Muscle of back (tissue), 11 donors: Measurements from ENCODE around the gene MT1HL1. TPM values are rescaled to one million over a fixed set of nuclear protein-coding genes. Genes with fewer than 3 reads are reported as not detected.
"Not testable (repeated sequence)": the region's sequence is repeated elsewhere in the genome, so short reads cannot be mapped to it uniquely, and the experiment has no call there.

ENCODE experiments used
- DNase-seq, 3 donors: peaks; one replicate each; pipeline versions ENCODE4 v3.0.0 to v3.0.0-alpha.2; 2013
- polyA plus RNA-seq, 10 donors: library from polyadenylated mRNA; unstranded; fragments of 120-200 nt; gene quantifications; one replicate each; pipeline ENCODE4 v1.2.1, GENCODE V29; 2013; ENCODE audit not compliant: insufficient read length in 10 of 10

MT1HL1 gene
- polyA plus RNA-seq, 10 donors, result not detected

DNA sequence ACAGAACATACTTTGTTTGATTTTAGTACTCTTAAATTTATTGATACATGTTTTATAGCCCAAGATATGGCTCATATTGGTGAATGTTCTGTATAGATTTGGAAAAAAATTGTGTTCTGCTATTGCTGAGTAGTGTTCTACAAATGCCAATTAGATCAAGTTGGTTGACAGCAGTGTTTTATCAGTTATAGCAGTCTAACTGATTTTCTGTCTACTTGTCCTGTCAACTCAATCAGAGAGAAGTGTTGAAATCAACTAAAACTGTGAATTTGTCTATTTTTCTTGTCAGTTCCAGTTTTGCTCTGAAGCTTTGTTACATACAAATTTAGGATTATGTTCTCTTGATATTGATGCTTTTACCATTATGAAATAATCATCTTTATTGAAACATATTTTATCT lies 14.7 kb upstream of the MT1HL1 start:
- DNase-seq, result no peak

DNA sequence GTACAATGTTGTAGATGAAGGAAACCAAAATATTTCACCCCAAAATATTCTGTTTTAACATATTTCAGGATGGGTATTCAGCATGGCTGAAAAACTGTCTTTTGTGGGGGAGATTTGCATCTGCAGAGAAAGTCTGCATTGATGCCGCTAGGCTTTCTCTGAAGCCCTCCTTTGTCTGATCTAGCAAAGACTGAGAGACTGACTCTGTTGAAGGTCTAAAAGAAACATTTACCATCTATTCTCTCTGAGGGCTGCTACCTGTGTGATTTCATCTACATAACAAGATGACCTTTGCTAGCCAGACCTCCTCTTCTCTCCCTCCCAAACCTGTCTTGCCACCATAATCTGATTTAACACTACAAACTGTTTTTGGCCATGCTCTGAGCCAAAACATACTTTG lies 12.4 kb upstream of the MT1HL1 start:
- no peak for DNase-seq

- DNase-seq, result no peak
Observed at GRCh38 chr1:237013608-237014007, 9.4 kb upstream of the MT1HL1 start.

GRCh38 chr1:237012788-237013383 lies 8.6 kb upstream of the MT1HL1 start:
- peak in 1 of 3 donors; percentile 6 for DNase-seq

GRCh38 chr1:237012361-237012760 lies 8.1 kb upstream of the MT1HL1 start:
- no peak for DNase-seq

DNA sequence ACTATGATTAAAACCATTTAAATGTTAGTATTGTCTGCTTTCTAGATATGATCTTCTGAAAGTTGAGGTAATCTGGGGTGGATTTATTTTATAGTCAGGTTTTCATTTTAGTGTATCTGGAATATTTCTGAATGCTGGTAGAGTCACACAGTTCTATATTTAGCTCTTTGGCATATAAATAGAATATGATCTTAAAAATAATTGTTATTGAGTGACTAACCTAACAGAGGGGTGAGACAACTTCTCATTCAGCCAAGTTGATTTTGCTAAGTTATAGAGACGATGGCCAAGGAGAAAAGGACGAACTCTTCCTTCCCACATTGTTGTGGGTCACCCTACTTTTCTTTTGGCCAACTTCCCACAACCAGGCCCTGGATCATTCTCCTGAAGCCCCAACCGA lies 7.2 kb upstream of the MT1HL1 start:
- DNase-seq, result no peak

- DNase-seq, result no peak
Observed at GRCh38 chr1:237009611-237010010, 5.4 kb upstream of the MT1HL1 start.

- DNase-seq, result no peak
Observed at GRCh38 chr1:237007147-237007881, 3.1 kb upstream of the MT1HL1 start.

DNA sequence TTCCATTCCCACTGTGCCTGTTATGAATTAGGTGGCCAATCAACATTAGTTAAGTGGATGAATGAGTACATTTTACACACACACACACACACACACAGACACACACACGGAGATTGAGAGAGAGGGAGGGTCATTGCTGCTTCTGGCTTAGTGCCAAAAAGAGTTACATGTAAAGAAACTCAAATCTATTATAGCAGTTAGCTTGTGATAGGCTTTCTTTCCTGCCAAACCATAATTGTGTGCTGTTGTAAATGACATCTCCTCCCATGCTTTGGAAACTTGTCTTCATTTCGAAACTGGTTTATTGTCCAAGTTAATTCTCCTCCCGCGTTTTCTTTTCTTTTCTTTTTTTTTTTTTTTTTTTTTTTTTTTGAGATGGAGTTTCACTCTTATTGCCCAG lies 1.4 kb upstream of the MT1HL1 start:
- no peak for DNase-seq

DNA sequence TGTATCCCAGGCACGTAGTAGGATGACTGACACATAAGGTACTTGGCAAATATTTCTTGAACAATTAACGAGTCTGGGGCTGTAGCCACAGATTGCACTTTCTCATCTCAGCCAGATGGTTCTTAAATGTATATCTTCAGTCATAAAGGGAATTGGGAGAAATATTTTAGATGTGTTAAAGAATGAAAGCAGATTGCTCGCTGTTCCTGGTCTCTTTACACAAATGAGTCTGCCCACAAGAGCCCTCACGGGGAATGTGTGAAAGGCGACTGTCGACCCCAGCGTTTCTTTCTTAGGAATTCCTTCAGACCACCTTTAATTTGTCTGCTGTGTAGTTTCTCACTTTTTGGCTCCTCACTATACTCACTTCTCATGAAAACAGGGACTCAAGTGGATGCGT lies 725 bp downstream of the MT1HL1 start:
- no peak for DNase-seq

GRCh38 chr1:237000191-237000590 lies 4.0 kb downstream of the MT1HL1 start:
- no peak for DNase-seq

- no peak for DNase-seq
Observed at GRCh38 chr1:236998546-236998945, 5.7 kb downstream of the MT1HL1 start.

- DNase-seq, result no peak
Observed at GRCh38 chr1:236997882-236998281, 6.4 kb downstream of the MT1HL1 start.

GRCh38 chr1:236997361-236997760 lies 6.9 kb downstream of the MT1HL1 start:
- DNase-seq, result no peak

- DNase-seq, result no peak
Observed at GRCh38 chr1:236994450-236994849, 9.8 kb downstream of the MT1HL1 start.

DNA sequence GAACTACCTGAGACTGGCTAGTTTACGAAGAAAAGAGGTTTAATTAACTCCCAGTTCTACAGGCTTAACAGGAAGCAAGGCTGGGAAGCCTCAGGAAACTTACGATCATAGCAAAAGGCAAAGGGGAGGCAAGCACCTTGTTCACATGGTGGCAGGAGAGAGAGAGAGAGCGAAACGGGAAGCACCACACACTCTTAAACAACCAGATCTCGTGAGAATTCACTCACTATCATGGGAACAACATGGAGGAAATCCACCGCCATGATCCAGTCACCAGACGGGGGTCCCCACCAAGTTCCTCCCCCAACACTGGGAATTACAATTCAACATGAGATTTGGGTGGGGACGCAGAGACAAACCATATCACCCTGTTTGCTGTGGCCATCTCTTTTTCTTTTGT lies 11.8 kb downstream of the MT1HL1 start:
- no peak for DNase-seq

DNA sequence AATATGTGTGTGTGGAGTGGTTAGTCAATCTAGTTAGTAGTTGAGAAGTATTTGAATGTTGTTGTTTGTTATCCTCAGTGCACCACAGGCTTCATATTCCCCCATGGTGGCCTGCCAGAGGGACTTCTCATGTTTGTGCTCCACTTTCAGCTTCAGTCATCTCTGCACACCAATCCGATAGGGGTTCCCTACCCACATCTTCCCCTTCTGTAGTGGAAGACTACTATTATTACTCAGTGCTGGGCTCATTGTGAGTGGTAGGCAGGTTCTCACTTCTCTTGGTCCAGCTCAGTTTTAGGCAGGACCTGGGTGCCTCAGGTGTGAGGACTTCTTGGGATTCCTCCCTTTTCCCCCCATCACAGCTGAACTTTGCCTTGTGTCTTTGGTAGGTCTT lies 14.2 kb downstream of the MT1HL1 start:
- no peak for DNase-seq

DNA sequence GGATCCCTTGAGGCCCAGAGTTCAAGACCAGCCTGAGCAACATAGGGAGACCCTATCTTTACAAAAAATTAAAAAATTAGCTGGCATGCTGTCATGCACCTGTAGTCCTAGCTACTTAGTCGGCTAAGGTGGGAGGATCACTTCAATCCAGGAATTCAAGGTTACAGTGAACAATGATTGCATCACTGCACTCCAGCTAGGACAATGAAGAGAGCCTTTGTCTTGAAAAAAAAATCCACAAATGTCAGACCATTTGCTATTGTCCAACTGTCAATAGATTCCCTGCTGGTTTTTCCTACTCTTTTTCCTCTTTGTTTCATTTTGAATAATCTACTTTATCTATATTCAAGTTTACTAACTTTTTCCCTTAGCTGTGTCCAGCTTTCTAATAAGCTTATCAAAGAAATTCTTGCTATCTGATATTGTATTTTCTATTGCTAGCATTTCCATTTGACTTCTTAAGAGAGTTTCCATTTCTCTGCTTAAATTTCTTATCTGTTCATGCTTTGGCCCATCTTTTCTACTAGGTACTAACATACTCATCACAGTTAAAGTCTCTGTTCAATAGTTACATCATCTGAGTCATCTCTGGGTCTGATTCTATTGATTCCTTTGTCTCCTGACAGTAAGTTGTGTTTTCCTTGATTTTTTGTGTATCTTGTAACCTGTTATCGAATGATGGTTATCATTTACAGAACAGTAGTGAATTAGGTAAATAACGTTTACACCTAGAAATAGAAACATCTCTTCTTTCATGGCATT lies 14.8 kb downstream of the MT1HL1 start:
- DNase-seq, result no peak

DNA sequence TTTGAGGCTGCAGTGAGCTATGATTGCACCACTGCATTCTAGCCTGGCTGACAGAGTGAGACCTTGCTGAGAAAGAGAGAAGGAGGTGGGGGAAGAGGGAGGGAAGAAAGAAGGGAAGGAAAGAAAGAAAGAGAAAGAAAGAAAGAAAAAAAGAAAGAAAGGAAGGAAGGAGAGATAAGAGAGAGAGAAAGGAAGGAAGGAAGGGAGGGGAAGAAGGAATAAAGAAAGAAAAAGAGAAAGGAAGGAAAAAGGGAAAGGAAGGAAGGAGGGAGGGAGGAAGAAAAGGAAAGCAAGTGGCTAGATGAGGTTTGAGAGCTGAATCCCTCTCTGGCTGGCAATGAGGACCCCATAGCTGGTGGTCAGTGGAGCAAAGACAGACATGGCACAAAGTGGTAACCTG lies 20.4 kb downstream of the MT1HL1 start:
- no peak for DNase-seq

DNA sequence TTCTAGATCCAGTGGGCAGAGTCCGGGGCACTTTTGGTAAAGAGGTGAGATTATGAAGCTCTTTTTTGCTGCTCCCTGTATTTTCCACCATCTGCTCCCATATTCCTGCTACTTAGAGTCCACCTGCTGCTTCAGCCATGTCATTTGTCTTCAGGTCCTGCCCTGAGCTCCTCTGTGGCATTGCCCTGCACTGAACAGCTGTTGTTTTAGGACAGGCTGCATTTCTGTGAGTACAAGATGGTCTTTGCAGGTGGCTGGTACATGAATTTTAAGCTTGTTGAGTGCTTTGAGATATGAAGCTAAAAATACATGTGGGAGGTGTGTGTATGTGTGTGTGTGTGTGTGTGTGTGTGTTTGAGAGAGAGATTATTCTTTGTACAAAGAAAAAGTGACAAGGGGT lies 21.9 kb downstream of the MT1HL1 start:
- DNase-seq, result no peak

DNA sequence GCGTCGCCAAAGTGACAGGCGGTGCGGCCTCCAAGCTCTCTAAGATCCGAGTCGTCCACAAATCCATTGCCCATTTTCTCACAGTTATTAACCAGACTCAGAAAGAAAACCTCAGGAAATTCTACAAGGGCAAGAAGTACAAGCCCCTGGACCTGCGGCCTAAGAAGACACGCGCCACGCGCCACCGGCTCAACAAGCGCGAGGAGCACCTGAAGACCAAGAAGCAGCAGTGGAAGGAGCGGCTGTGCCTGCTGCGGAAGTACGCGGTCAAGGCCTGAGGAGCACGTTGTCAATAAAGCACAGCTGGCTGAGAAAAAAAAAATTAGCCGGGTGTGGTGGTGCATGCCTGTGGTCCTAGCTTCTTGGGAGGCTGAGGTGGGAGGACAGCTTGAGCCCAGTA lies 22.8 kb downstream of the MT1HL1 start:
- DNase-seq, result not testable (repeated sequence)

GRCh38 chr1:236980673-236981072 lies 23.6 kb downstream of the MT1HL1 start:
- peak in 1 of 3 donors; percentile 22 for DNase-seq
